ENCODE results near the gene DIPK2A. TPM values are rescaled to one million over a fixed set of nuclear protein-coding genes. Genes with fewer than 3 reads are reported as not detected.

DIPK2A gene
- total RNA-seq, result 24.4 TPM
- long read RNA-seq, full-length matches to known transcripts, result 38 of 42 reads
- long read RNA-seq, partial matches to known transcripts, result 4 of 42 reads
- long read RNA-seq, other reads (novel, unspliced or antisense), result 0 of 42 reads

GRCh38 chr3:143971359-143972154, at the start of gene DIPK2A:
Gene DIPK2A (plus strand): TSS chr3:143971823. CDS start chr3:143972333, 510 bp downstream.
- Histone ChIP-seq H3K27ac (peak within 1 kb of the TSS; percentile 97), H3K36me3 (no peaks in the 10 kb centered on the region), H3K9me3 (no peaks in the 10 kb centered on the region), H3K27me3 (no peaks in the 10 kb centered on the region), H3K4me1 (peaks cover 23% of the 10 kb centered on the region), H3K4me3 (peak within 1 kb of the TSS; percentile 94)
- TF ChIP-seq CTCF (IDR thresholded peaks at IDR 0.05), result no peak
- peak; percentile 98 for DNase-seq
- peak; percentile 90 for ATAC-seq
- intact Hi-C loops (cut with DNase I), result no loop called here

GRCh38 chr3:143924522-143925285, 46.9 kb upstream of the DIPK2A start:
- intact Hi-C loops (cut with DNase I), result no loop called here
- ATAC-seq, result no peak
- DNase-seq, result no peak
- no peaks in the 10 kb centered on the region for H3K9me3 ChIP-seq
- no peak overlapping the region for H3K27ac ChIP-seq
- TF ChIP-seq CTCF (IDR thresholded peaks at IDR 0.05), result no peak
- H3K4me3 ChIP-seq, result no peak overlapping the region
- H3K27me3 ChIP-seq, result no peaks in the 10 kb centered on the region
- H3K4me1 ChIP-seq, result no peaks in the 10 kb centered on the region
- H3K36me3 ChIP-seq, result no peaks in the 10 kb centered on the region

GRCh38 chr3:143928056-143928455, 43.6 kb upstream of the DIPK2A start:
- Histone ChIP-seq H3K27me3 (no peaks in the 10 kb centered on the region), H3K27ac (no peak overlapping the region), H3K4me1 (no peaks in the 10 kb centered on the region), H3K4me3 (no peak overlapping the region), H3K36me3 (no peaks in the 10 kb centered on the region), H3K9me3 (no peaks in the 10 kb centered on the region)
- no peak for ATAC-seq
- intact Hi-C loops (cut with DNase I), result no loop called here
- DNase-seq, result no peak
- TF ChIP-seq CTCF (IDR thresholded peaks at IDR 0.05), result no peak

GRCh38 chr3:143928541-143929255, 42.9 kb upstream of the DIPK2A start:
- H3K27me3 ChIP-seq, result no peaks in the 10 kb centered on the region
- H3K4me3 ChIP-seq, result no peak overlapping the region
- ATAC-seq (no peak), DNase-seq (no peak)
- no peak overlapping the region for H3K27ac ChIP-seq
- H3K4me1 ChIP-seq, result no peaks in the 10 kb centered on the region
- no peaks in the 10 kb centered on the region for H3K9me3 ChIP-seq
- no peak for TF ChIP-seq CTCF (IDR thresholded peaks at IDR 0.05)
- H3K36me3 ChIP-seq, result no peaks in the 10 kb centered on the region
- intact Hi-C loops (cut with DNase I), result no loop called here

- no peak overlapping the region for H3K4me3 ChIP-seq
- ATAC-seq (no peak), DNase-seq (no peak)
- no peak for TF ChIP-seq CTCF (IDR thresholded peaks at IDR 0.05)
- no peaks in the 10 kb centered on the region for H3K27me3 ChIP-seq
- no peaks in the 10 kb centered on the region for H3K4me1 ChIP-seq
- no peaks in the 10 kb centered on the region for H3K36me3 ChIP-seq
- no peak overlapping the region for H3K27ac ChIP-seq
- intact Hi-C loops (cut with DNase I), result no loop called here
- no peaks in the 10 kb centered on the region for H3K9me3 ChIP-seq
Measured at GRCh38 chr3:143934791-143935190, 36.8 kb upstream of the DIPK2A start.
